IMR-90 (cell line): ENCODE measurements around the gene SF3A2. TPM values are rescaled to one million over a fixed set of nuclear protein-coding genes. Genes with fewer than 3 reads are reported as not detected.

Experiments used
- ATAC-seq: fragments of 200-7000 bp; cut with Tn5 transposase; 2 replicates; pipeline ENCODE4 v1.9.1; 2020; ENCODE audit warnings: low read depth, mild to moderate bottlenecking, moderate library complexity
- BruUV-seq: library from RNA; stranded (reverse); fragments of 400-500 nt; replicated peaks from 2 replicates; lab custom pipeline; 2021; lab: Mats Ljungman, UMichigan
- CTCF ChIA-PET: fragments of 300-600 bp; formaldehyde crosslinking; extraction: SDS; loops from one replicate; lab custom pipeline; 2021; ENCODE audit warnings: antibody characterized with exemption; lab: Yijun Ruan, JAX
- POLR2A ChIA-PET: fragments of 300-600 bp; sonication (Branson Sonifier 250); formaldehyde crosslinking; loops from one replicate; lab custom pipeline; 2022; ENCODE audit warnings: antibody characterized with exemption; ENCODE audit not compliant: unreplicated experiment; lab: Charles Lee
- DNase-seq: peaks from one replicate; pipeline ENCODE4 v3.0.0; 2013
- H2AFZ ChIP-seq: replicated peaks from 2 replicates; pipeline ENCODE3; 2013; ENCODE audit warnings: low read length, mild to moderate bottlenecking; ENCODE audit not compliant: poor library complexity
- H2AK5ac ChIP-seq: 2 replicates; pipeline ENCODE4 v1.6.1; 2013; ENCODE audit warnings: low read depth, low read length, inconsistent platforms
- H2AK9ac ChIP-seq: replicated peaks from 2 replicates; pipeline ENCODE3; 2013; ENCODE audit warnings: mild to moderate bottlenecking, low read depth, low read length, moderate library complexity; ENCODE audit not compliant: poor library complexity
- H2BK120ac ChIP-seq: 2 replicates; pipeline ENCODE4 v1.6.1; 2013; ENCODE audit warnings: low read depth, low read length, inconsistent platforms
- H2BK15ac ChIP-seq: 3 replicates; pipeline ENCODE4 v1.6.1; 2013; ENCODE audit warnings: low read depth, low read length, inconsistent platforms
- H2BK20ac ChIP-seq: 2 replicates; pipeline ENCODE4 v1.6.1; 2013; ENCODE audit warnings: low read depth, mild to moderate bottlenecking, inconsistent platforms, low read length, moderate library complexity
- H2BK5ac ChIP-seq: 2 replicates; pipeline ENCODE4 v1.6.1; 2013; ENCODE audit warnings: mild to moderate bottlenecking, low read depth, low read length, inconsistent platforms; ENCODE audit not compliant: poor library complexity, severe bottlenecking
- H3K14ac ChIP-seq: replicated peaks from 2 replicates; pipeline ENCODE4 v1.6.1; 2013; ENCODE audit warnings: low read depth, low read length, inconsistent platforms
- H3K18ac ChIP-seq: 2 replicates; pipeline ENCODE4 v1.6.1; 2013; ENCODE audit warnings: low read depth, low read length, control low read depth
- H3K23ac ChIP-seq: 2 replicates; pipeline ENCODE4 v1.6.1; 2013; ENCODE audit warnings: low read depth, low read length, inconsistent platforms
- H3K27ac ChIP-seq: 2 replicates; pipeline ENCODE4 v1.5.1; 2013; ENCODE audit warnings: mild to moderate bottlenecking, control low read depth, low read length; ENCODE audit not compliant: insufficient read depth
- H3K27me3 ChIP-seq: 2 replicates; pipeline ENCODE4 v1.6.1; 2013; ENCODE audit warnings: low read length; ENCODE audit not compliant: control insufficient read depth, insufficient read depth
- H3K36me3 ChIP-seq: 2 replicates; pipeline ENCODE4 v1.6.1; 2013; ENCODE audit warnings: low read length, mixed read lengths; ENCODE audit not compliant: control insufficient read depth, insufficient read depth
- H3K4ac ChIP-seq: 2 replicates; pipeline ENCODE4 v1.6.1; 2013; ENCODE audit warnings: low read depth, low read length, inconsistent platforms
- H3K4me1 ChIP-seq: 2 replicates; pipeline ENCODE4 v1.6.1; 2013; ENCODE audit warnings: low read length, mixed read lengths; ENCODE audit not compliant: control insufficient read depth, insufficient read depth
- H3K4me2 ChIP-seq: 2 replicates; pipeline ENCODE4 v1.6.1; 2013; ENCODE audit warnings: low read depth, mild to moderate bottlenecking, control low read depth, low read length, moderate library complexity
- H3K4me3 ChIP-seq: 2 replicates; pipeline ENCODE4 v1.5.1; 2013; ENCODE audit warnings: low read depth, mild to moderate bottlenecking, control low read depth, low read length, moderate library complexity; ENCODE audit not compliant: insufficient read depth
- H3K56ac ChIP-seq: 2 replicates; pipeline ENCODE4 v1.6.1; 2013; ENCODE audit warnings: low read length, inconsistent platforms; ENCODE audit not compliant: insufficient read depth; ENCODE audit errors: extremely low read depth
- H3K79me1 ChIP-seq, 2 experiments: 2 replicates each; pipeline ENCODE4 v1.6.1; 2013; ENCODE audit warnings: low read length in 2 of 2, inconsistent platforms in 1 of 2, low read depth in 1 of 2
- H3K9ac ChIP-seq: 2 replicates; pipeline ENCODE4 v1.6.1; 2013; ENCODE audit warnings: low read depth, low read length, control low read depth
- H3K9me1 ChIP-seq: 2 replicates; pipeline ENCODE4 v1.6.1; 2013; ENCODE audit warnings: low read length, inconsistent platforms; ENCODE audit not compliant: insufficient read depth
- H3K9me3 ChIP-seq: 2 replicates; pipeline ENCODE4 v1.6.1; 2013; ENCODE audit warnings: low read length; ENCODE audit not compliant: control insufficient read depth, insufficient read depth
- H4K20me1 ChIP-seq: 2 replicates; pipeline ENCODE4 v1.6.1; 2013; ENCODE audit warnings: low read length, inconsistent platforms; ENCODE audit not compliant: insufficient read depth
- H4K5ac ChIP-seq: 2 replicates; pipeline ENCODE4 v1.6.1; 2013; ENCODE audit warnings: mild to moderate bottlenecking, low read depth, low read length, control low read depth
- H4K8ac ChIP-seq, 2 experiments: 2 replicates each; pipeline ENCODE4 v1.6.1; 2013; ENCODE audit warnings: low read depth in 2 of 2, low read length in 2 of 2, control low read depth in 1 of 2, inconsistent platforms in 1 of 2
- H4K91ac ChIP-seq: 2 replicates; pipeline ENCODE4 v1.6.1; 2013; ENCODE audit warnings: low read depth, low read length, inconsistent platforms; ENCODE audit not compliant: insufficient read depth
- CTCF ChIP-seq: conservative IDR thresholded peaks from 2 replicates; pipeline ENCODE4 v1.5.1; 2012; ENCODE audit warnings: mild to moderate bottlenecking, low read depth, low read length, improper control_type of control experiment
- ELK1 ChIP-seq: fragments of 150-350 bp; IDR thresholded peaks from 2 replicates; pipeline ENCODE4 v1.6.1; 2016; ENCODE audit warnings: low read depth, mild to moderate bottlenecking, low read length, moderate library complexity, borderline replicate concordance
- MAZ ChIP-seq: IDR thresholded peaks from 2 replicates; pipeline ENCODE4 v1.6.1; 2012; ENCODE audit warnings: low read depth, mild to moderate bottlenecking, low read length, improper control_type of control experiment, moderate library complexity, borderline replicate concordance
- MXI1 ChIP-seq: IDR thresholded peaks from 2 replicates; pipeline ENCODE4 v1.6.1; 2012; ENCODE audit warnings: low read depth, mild to moderate bottlenecking, low read length, moderate library complexity, borderline replicate concordance
- NFE2L2 ChIP-seq: fragments of 150-350 bp; IDR thresholded peaks from 2 replicates; pipeline ENCODE4 v1.6.1; 2016; ENCODE audit warnings: low read depth, mild to moderate bottlenecking, low read length
- POLR2A ChIP-seq: IDR thresholded peaks from 2 replicates; pipeline ENCODE4 v1.6.1; 2012; ENCODE audit warnings: mild to moderate bottlenecking, low read depth, low read length
- RAD21 ChIP-seq: IDR thresholded peaks from 2 replicates; pipeline ENCODE4 v1.6.1; 2012; ENCODE audit warnings: low read length, improper control_type of control experiment
- RCOR1 ChIP-seq: IDR thresholded peaks from 2 replicates; pipeline ENCODE4 v1.6.1; 2012; ENCODE audit warnings: mild to moderate bottlenecking, low read length, improper control_type of control experiment; ENCODE audit not compliant: insufficient replicate concordance
- RFX5 ChIP-seq: IDR thresholded peaks from 2 replicates; pipeline ENCODE4 v1.8.0; 2012; ENCODE audit warnings: low read depth, mild to moderate bottlenecking, low read length, moderate library complexity
- WGBS, 2 experiments: methylation state at CpG; one replicate each; pipeline versions ENCODE4 v1.1.5 to v1.1.7; 2013; ENCODE audit warnings: missing lambda C conversion rate in 2 of 2; ENCODE audit not compliant: insufficient read length in 1 of 2; ENCODE audit errors: extremely low coverage in 2 of 2; 5-methylcytosine and 5-hydroxymethylcytosine counted together
- dilution Hi-C: fragments of 300-500 bp; cut with HindIII; formaldehyde crosslinking; loops from one replicate; pipeline ENCODE4 v1.14.3; 2018; ENCODE audit warnings: low sequenced_read_pairs; ENCODE audit not compliant: unreplicated experiment
- in situ Hi-C: fragments of 300-500 bp; cut with MboI; formaldehyde crosslinking; loops from 3 replicates; pipeline ENCODE4 v1.14.3; 2019; ENCODE audit warnings: low sequenced_read_pairs, inconsistent platforms, mixed read lengths
- intact Hi-C: fragments of 100-400 bp; cut with micrococcal nuclease; formaldehyde crosslinking; loops from 2 replicates; pipeline ENCODE4 v1.10.0; 2022
- polyA plus RNA-seq, 3 experiments: library from polyadenylated mRNA; depleted of rRNA; stranded (reverse); fragments of >200 nt; gene quantifications; 2 replicates each; pipeline ENCODE4 v1.2.3, GENCODE V29; 2012; ENCODE audit warnings: low replicate concordance in 1 of 3
- total RNA-seq: library from RNA; depleted of rRNA; stranded (reverse); fragments of >200 nt; gene quantifications from 2 replicates; pipeline ENCODE4 v1.2.3, GENCODE V29; 2012

Gene SF3A2
- total and polyA plus RNA-seq, 2 of the 4 experiments (the other 2 are of a cell fraction): 4.8 to 34.5 TPM

- Histone ChIP-seq H3K79me1 (peaks cover 20 to 72% of the 10 kb centered on the region in 2 experiments), H3K36me3 (peaks cover 44% of the 10 kb centered on the region), H3K4me3 (no peak overlapping the region), H4K8ac (no peak overlapping the region), H3K9me1 (peaks cover 12% of the 10 kb centered on the region), H3K9me3 (no peaks in the 10 kb centered on the region), H2BK15ac (no peak overlapping the region), H3K27me3 (no peaks in the 10 kb centered on the region), H2BK5ac (peak overlapping the region; percentile 18), H3K4ac (no peak overlapping the region), H4K91ac (no peak overlapping the region), H3K9ac (no peak overlapping the region), H2AK9ac (no peak overlapping the region), H3K27ac (no peak overlapping the region), H3K56ac (no peak overlapping the region), H3K4me1 (peaks cover 12% of the 10 kb centered on the region), H2AK5ac (peak overlapping the region; percentile 2; the same call in 1 of the 2 replicates), H3K18ac (no peak overlapping the region), H3K4me2 (no peak overlapping the region), H2AFZ (no peak overlapping the region), H4K20me1 (peaks cover 14% of the 10 kb centered on the region; the same call in 1 of the 2 replicates), H3K23ac (no peak overlapping the region), H4K5ac (no peak overlapping the region), H2BK120ac (no peak overlapping the region), H2BK20ac (no peak overlapping the region), H3K14ac (no peak overlapping the region)
- TF ChIP-seq NFE2L2: no peak
- TF ChIP-seq RCOR1: no peak
- no peak for TF ChIP-seq MAZ
- no peak for TF ChIP-seq MXI1
- TF ChIP-seq RAD21: no peak
- TF ChIP-seq ELK1: no peak
- no peak for TF ChIP-seq RFX5
- no peak for TF ChIP-seq CTCF
- no peak for TF ChIP-seq POLR2A
- CTCF ChIA-PET: no interaction called here
- in situ Hi-C loops (no loop called here), dilution Hi-C loops (no loop called here), intact Hi-C loops (no loop called here)
- DNase-seq (no peak), ATAC-seq (no peak)
- POLR2A ChIA-PET: no interaction called here
- BruUV-seq: no TSS peak
- WGBS, 2 experiments: 70% methylated on average over 2 of the region's 15 CpGs; no CpG with 5 or more reads in 1 of the 2 experiments
These were observed 29.6 kb upstream of the SF3A2 start for GRCh38 chr19:2207008-2207407.
